Mammary epithelial cell (primary cell): ENCODE measurements around the gene NRG3.

Experiments
- EZH2 ChIP-seq: IDR thresholded peaks from 2 replicates; pipeline ENCODE4 v1.6.1; 2012; ENCODE audit warnings: low read length, inconsistent platforms, borderline replicate concordance
- TF ChIP-seq, protein P1 (sequence below), 2 donors: IDR thresholded peaks in 1 of 2; conservative IDR thresholded peaks in 1 of 2; 2 replicates each; pipeline ENCODE4 v1.5.1; 2011 to 2012; ENCODE audit warnings: inconsistent platforms in 2 of 2, low read length in 2 of 2, mild to moderate bottlenecking in 2 of 2, control low read depth in 1 of 2, low read depth in 1 of 2; ENCODE audit not compliant: insufficient read depth in 1 of 2; ENCODE audit errors: extremely low read depth in 1 of 2

DNA sequence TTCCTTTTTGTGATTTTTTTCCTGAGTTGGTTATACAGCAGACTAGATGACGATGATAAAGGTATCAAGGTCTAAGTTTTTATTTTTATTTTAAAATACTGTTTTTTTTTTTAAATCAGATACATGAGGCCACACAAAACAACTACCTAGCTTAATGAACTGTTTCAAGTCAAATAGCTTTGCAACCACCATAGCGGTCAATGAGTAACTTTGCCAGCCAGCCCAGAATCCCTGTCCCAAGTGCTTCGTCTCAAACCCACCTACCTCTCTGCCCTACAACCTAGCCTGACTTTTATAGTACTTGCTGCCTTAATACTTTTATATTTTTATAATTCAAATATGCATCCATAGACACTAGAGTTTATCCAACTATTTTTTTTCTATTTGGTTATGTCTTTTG lies 676.5 kb downstream of the NRG3 start:
- no peak for TF ChIP-seq EZH2
- TF ChIP-seq, protein P1, sequence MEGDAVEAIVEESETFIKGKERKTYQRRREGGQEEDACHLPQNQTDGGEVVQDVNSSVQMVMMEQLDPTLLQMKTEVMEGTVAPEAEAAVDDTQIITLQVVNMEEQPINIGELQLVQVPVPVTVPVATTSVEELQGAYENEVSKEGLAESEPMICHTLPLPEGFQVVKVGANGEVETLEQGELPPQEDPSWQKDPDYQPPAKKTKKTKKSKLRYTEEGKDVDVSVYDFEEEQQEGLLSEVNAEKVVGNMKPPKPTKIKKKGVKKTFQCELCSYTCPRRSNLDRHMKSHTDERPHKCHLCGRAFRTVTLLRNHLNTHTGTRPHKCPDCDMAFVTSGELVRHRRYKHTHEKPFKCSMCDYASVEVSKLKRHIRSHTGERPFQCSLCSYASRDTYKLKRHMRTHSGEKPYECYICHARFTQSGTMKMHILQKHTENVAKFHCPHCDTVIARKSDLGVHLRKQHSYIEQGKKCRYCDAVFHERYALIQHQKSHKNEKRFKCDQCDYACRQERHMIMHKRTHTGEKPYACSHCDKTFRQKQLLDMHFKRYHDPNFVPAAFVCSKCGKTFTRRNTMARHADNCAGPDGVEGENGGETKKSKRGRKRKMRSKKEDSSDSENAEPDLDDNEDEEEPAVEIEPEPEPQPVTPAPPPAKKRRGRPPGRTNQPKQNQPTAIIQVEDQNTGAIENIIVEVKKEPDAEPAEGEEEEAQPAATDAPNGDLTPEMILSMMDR (conservative IDR thresholded peaks at IDR 0.05 in 1 of 2, IDR thresholded peaks at IDR 0.05 in 1 of 2; ENCODE audit: extremely low read depth in 1 of 2, insufficient read depth in 1 of 2, low read depth in 1 of 2, low read length in 2 of 2): no peak
